K562 (cell line): ENCODE data around the gene SLC1A7. TPM values are rescaled to one million over a fixed set of nuclear protein-coding genes. Genes with fewer than 3 reads are reported as not detected.

Experiments used
- BRF2 ChIP-seq: IDR thresholded peaks from 3 replicates; pipeline ENCODE4 v1.6.1; 2011; ENCODE audit warnings: borderline replicate concordance, mild to moderate bottlenecking; ENCODE audit not compliant: insufficient read length, insufficient read depth
- DNMT1 ChIP-seq: fragments of 450-650 bp; IDR thresholded peaks from 2 replicates; pipeline ENCODE4 v1.6.1; 2016; ENCODE audit warnings: antibody characterized with exemption, mild to moderate bottlenecking
- ETS2 ChIP-seq: IDR thresholded peaks from 2 replicates; pipeline ENCODE4 v1.6.1; 2016; ENCODE audit warnings: borderline replicate concordance, missing genetic modification characterization, mild to moderate bottlenecking, moderate library complexity, missing compliant biosample characterization; ENCODE audit not compliant: poor library complexity, severe bottlenecking
- EWSR1 ChIP-seq: fragments of 450-650 bp; IDR thresholded peaks from 2 replicates; pipeline ENCODE4 v1.6.1; 2018; ENCODE audit warnings: borderline replicate concordance, mild to moderate bottlenecking, low read depth, moderate library complexity; ENCODE audit not compliant: partially characterized antibody
- FOXA1 ChIP-seq: fragments of 450-650 bp; IDR thresholded peaks from 2 replicates; pipeline ENCODE4 v1.6.1; 2016; ENCODE audit warnings: mild to moderate bottlenecking, borderline replicate concordance
- HBP1 ChIP-seq: fragments of 450-650 bp; formaldehyde crosslinking; IDR thresholded peaks from 2 replicates; pipeline ENCODE4 v1.4.0; 2022; ENCODE audit warnings: missing genetic modification characterization
- MYBL2 ChIP-seq, 2 experiments: fragments of 450-650 bp in 1 of 2; sonication (generic) in 1 of 2; formaldehyde crosslinking in 1 of 2; IDR thresholded peaks; 2 replicates each; pipeline versions ENCODE4 v1.6.1 to v1.8.1; 2017 to 2022; ENCODE audit warnings: borderline replicate concordance in 1 of 2, inconsistent platforms in 1 of 2, low read depth in 1 of 2, mild to moderate bottlenecking in 1 of 2, missing genetic modification reagents in 1 of 2, moderate library complexity in 1 of 2
- NBN ChIP-seq: fragments of 450-650 bp; IDR thresholded peaks from 2 replicates; pipeline ENCODE4 v1.6.1; 2016; ENCODE audit warnings: low read depth, mild to moderate bottlenecking
- ZHX1 ChIP-seq: fragments of 150-350 bp; conservative IDR thresholded peaks from 2 replicates; pipeline ENCODE4 v1.6.1; 2014; ENCODE audit warnings: low read length
- ZNF280A ChIP-seq: fragments of 450-650 bp; IDR thresholded peaks from 2 replicates; pipeline ENCODE4 v1.6.1; 2018; ENCODE audit warnings: mild to moderate bottlenecking, low read depth; ENCODE audit not compliant: partially characterized antibody
- polyA plus RNA-seq, 8 experiments: library from polyadenylated mRNA; depleted of rRNA in 4 of 8; stranded (reverse) in 5 of 8; unstranded in 3 of 8; fragments of >200 nt; fragmentation: Nextera tagmentation in 2 of 8; fragmentation: Illumina TruSeq in 1 of 8; extraction: Ambion mirVana in 2 of 8; extraction: Trizol in 1 of 8; gene quantifications; 2 replicates each; pipeline versions ENCODE4 v1.2.1 to v1.2.3, GENCODE V29; 2011 to 2014; ENCODE audit warnings: inconsistent platforms in 1 of 8, missing spikeins in 1 of 8
- total RNA-seq, 7 experiments: library from RNA; depleted of rRNA in 6 of 7; stranded (reverse); fragments of >200 nt in 6 of 7; fragmentation: Illumina TruSeq in 2 of 7; extraction: Trizol in 2 of 7; gene quantifications; 2 replicates each; pipeline versions ENCODE4 v1.2.1 to v1.2.3, GENCODE V29; 2011 to 2021; ENCODE audit warnings: low replicate concordance in 1 of 7

Gene SLC1A7
- total and polyA plus RNA-seq, 9 of the 15 experiments (the other 6 are each of a cell fraction or from before 2014, with no cell fraction given), result 0.07 TPM; not detected in 8

GRCh38 chr1:53189061-53189460, 46.6 kb upstream of the SLC1A7 start (continued):
- no peak for TF ChIP-seq NBN
- TF ChIP-seq BRF2, result no peak
- TF ChIP-seq MYBL2 (IDR thresholded peaks at IDR 0.05; ENCODE audit: low read depth), result no peak
- no peak for TF ChIP-seq MYBL2 (CRISPR knock-in tag; IDR thresholded peaks at IDR 0.05; ENCODE audit: borderline replicate concordance)
- no peak for TF ChIP-seq HBP1 (CRISPR knock-in tag)
- TF ChIP-seq FOXA1, result no peak
- TF ChIP-seq ZNF280A, result no peak
- TF ChIP-seq EWSR1, result no peak
- no peak for TF ChIP-seq ETS2 (tag)
- no peak for TF ChIP-seq ZHX1
- no peak for TF ChIP-seq DNMT1
